NCI-H2171 (cell line): ENCODE results near the gene DBF4.
"Not testable (repeated sequence)": the region's sequence is repeated elsewhere in the genome, so short reads cannot be mapped to it uniquely, and the experiment has no call there.

Experiments
- DNase-seq: peaks from one replicate; lab custom pipeline; 2025; lab: John Stamatoyannopoulos, UW

DBF4 gene, protein sequence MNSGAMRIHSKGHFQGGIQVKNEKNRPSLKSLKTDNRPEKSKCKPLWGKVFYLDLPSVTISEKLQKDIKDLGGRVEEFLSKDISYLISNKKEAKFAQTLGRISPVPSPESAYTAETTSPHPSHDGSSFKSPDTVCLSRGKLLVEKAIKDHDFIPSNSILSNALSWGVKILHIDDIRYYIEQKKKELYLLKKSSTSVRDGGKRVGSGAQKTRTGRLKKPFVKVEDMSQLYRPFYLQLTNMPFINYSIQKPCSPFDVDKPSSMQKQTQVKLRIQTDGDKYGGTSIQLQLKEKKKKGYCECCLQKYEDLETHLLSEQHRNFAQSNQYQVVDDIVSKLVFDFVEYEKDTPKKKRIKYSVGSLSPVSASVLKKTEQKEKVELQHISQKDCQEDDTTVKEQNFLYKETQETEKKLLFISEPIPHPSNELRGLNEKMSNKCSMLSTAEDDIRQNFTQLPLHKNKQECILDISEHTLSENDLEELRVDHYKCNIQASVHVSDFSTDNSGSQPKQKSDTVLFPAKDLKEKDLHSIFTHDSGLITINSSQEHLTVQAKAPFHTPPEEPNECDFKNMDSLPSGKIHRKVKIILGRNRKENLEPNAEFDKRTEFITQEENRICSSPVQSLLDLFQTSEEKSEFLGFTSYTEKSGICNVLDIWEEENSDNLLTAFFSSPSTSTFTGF

DNA sequence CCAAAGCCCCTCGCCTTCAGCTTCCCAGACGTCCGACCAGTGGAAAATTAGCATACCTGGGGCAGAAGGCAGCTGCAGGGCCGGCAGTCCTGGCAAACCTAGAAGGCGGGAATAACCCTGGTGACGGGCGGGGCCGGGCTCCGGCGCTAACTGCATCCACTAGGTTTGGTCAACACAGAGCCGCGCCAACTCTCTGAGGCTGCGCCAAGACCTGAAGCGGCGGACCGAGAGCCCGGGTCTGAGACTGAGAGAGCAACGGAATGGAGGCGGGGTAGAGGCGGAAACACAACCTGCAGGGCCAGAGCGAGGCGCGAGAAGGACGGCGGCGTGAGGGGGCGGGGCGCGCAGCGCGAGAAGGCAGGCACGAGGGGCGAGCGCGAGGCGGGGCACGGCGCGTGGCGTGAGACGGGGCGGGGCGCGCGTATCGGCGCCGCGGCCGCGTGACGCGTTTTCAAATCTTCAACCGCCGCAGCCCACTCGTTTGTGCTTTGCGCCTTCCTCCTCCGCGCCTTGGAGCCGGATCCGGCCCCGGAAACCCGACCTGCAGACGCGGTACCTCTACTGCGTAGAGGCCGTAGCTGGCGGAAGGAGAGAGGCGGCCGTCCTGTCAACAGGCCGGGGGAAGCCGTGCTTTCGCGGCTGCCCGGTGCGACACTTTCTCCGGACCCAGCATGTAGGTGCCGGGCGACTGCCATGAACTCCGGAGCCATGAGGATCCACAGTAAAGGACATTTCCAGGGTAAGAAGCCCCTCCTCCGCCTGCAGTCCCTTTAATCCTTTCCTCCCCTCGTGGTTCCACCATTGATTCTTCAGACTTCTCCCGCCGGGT is at the start of gene DBF4, which contains the start of gene SLC25A40:
Gene DBF4, plus strand, starts transcription at position 454 of the 829 bp plus-strand sequence. Its CDS starts 240 bp downstream, at position 694.
Gene SLC25A40, minus strand, starts transcription at position 321 of the 829 bp plus-strand sequence. CDS start 17,633 bp downstream, outside the sequence.
- DNase-seq = peak; percentile 94

DNA sequence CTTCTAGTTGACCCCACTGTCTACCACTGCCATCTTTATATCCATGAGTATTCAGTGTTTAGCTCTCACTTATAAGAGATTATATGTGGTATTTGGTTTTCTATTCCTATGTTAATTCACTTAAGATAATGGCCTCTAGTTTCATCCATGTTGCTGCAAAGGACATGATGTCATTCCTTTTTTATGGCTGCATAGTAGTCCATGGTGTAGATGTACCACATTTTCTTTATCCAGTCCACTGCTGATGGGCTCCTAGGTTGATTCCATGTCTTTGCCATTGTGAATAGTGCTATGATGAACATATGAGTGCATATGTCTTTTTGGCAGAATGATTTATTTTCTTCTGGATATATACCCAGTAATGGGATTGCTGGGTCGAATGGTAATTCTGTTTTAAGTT is 47.9 kb upstream of the DBF4 start:
- DNase-seq = not testable (repeated sequence)

DNA sequence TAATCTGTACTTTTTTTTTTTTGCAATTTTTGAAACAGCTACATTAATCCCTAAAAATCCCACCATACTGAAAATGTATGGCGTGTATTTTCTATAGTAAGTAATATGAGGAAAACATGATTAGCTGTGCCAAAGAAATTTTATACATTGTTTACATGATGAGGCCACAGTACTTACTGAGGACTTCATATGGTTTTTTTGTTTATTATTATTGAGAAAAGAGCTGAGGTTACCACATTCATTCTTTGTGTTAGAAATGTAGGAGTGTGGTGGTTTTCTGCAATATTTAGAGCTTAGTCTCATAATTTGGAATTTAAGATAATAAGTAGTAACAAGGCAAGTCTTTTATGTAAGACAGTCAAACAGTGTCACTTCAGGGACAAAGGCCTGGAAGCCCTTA is 45.2 kb upstream of the DBF4 start:
- no peak for DNase-seq

DNA sequence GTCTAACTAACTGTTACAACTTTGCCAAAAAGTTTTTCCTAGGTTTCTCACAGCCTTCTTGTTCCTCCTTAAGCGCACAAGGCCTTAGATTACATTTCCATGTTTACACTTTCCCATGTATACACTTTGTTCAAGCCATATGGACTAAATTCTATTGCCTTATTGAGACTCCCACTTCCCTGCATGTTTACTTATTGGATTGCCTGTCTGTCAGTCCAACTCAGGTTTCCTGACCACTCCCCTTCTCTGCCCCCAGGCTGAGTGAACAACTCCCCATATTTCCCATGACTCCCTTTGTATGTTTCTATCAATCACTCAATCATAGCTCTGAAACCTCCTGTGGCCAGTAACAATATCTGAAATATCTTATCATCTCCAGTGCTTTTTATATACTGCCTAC is 43.2 kb upstream of the DBF4 start:
- DNase-seq = no peak

DNA sequence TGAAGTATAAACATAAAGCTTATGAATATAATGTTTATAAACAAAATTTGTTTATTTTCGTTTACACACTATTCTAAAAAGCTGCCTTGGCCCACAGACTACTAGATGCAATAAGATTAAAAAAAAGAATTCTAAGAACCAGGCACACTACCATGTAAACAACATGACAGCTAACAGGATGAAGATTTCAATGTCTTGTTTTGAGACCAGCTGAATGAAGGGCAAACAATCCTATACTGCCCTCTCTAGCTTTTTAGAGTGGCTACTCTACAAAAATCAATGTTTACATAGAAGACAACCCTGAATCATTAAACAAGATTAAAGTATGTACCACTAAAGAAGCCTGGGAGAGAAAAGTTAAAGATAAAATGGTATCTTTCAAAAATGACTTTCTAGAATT is 38.7 kb upstream of the DBF4 start:
- DNase-seq = no peak

DNA sequence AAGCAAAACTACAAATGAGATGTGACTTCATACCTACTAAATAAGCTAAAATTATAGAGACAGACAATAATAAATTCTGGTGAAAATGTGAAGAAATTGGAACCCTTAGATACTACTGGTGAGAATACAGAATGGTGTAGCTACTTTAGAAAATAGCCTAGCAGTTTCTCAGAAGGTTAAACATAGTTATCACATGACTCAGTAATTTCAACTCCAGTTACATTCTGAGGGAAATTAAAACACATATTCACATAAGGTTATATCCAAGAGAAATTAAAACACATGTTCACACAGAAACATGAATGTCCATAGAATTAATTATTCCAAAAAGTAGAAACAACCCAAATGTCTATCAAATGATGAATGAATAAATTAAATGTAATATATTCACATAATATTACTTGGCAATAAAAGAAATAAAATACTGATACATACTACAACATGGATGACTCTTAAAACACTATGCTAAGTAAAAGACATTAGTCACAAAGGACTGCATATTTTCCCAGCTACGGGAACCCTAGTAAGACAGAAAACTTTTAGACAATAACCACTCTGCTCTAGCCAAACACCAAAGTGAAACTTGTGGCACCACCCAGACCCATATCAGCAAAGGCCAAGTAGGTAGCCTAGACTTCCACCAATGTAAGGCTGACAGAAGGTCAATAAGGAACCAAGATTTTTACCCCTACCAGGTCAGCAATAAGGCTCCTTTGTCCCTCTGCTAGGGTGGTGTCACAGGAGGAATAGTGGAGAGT is 25.3 kb upstream of the DBF4 start:
- no peak for DNase-seq

DNA sequence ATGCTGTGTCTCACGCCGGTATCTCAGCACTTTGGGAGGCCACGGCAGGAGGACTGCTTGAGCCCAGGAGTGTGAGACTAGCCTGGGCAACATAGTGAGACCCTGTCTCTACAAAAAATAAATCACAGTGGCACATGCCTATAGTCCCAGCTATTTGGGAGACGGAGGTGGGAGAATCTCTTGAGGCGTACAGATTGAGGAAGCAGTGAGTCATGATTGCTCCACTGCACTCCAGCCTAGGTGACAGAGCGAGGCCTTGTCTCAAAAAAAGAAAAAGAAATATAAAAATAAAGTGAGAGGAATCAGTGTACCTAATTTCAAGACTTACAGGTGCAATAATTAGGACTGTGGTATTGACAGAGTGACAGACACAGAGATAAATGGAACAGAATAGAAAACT is 24.0 kb upstream of the DBF4 start:
- no peak for DNase-seq

DNA sequence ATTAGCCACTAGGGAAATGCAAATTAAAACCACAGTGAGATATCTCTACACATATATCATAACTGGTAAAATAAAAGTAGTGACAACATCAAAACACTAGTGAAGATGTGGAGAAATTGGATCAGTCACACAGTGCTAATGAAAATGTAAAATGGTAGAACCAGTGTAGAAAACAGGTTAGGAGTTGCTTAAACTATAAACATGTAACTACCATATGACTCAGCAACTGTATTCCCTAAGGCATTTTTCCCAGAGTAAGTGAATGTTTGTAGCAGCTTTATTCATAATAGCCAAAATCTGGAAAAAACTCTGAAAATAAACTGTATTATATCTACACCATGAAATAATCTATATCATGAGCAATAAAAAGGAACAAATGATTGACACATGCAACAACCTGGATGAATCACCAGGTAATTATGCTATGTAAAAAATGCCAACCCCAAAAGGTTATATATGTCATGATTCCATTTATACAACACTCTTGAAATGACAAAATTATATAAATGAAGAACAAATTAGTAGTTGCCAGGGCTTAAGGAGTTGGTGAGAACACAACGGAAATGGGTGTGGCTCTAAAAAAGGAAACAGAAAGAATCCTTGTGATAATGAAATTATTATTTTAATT is 22.9 kb upstream of the DBF4 start:
- DNase-seq = no peak

DNA sequence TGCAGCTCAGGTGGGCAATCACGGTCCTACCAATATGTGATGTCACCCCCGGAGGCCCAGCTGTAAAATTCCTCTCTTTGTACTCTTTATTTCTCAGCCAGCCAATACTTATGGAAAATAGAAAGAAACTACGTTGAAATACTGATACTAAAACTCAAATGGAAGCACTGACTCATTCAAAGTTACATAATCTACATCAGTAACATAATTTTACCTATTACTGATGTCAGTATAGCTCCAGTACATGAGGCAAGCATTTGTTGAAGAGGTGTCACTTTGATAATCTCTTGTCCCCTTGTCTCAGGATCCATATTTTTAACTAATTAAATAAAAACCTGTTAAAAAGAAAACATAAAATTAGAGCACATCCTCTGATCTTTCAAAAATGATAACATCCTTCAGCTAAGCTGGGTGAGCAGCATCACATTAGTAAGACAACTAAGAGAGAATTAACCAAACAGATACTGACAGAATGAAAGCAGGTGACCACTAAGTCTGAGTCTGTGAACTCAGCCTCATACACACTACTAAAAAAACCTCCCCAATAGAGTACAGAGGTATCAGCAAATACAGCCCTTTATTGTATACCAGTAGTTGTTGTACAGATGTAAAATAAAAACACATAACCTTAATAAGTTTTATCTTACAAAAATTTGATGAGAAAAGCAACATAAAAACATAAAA is 17.7 kb upstream of the DBF4 start:
- no peak for DNase-seq

DNA sequence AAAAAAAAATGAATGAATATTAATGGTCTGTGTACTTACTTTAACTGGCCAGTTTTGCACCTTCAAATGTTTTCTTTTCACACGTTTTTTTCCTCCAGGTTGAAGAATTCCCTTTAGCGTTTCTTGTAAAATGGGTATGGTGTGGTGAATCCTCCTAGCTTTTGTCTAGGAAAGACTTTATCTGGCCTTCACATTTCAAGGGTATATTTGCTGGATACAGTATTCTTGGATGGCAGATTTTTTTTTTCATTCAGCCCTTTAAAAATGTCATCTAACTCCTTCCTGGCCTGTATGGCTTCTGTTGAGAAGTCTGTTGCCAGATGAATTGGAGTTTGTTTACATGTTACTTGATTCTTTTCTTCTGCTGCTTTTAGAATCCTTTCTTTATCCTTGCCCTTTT is 10.2 kb upstream of the DBF4 start:
- DNase-seq = no peak

DNA sequence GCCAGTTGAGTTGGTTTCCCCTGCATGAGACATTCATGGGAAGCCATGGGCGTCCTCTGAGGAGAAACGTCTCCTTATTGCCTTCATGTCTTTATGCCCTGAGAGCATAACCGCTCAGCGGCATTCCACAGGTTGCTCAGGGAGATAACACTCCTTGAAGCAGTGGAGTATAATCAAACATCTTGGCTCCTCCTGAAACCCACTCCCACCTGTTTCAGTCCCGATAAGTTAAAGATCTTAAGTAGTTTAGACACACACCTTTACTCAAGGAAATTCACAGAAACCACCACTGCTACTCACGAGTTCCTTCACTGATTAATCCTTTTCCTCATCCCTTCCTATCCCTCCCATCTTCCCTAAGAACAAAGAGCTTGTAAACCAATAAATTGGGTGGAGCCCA is 9.8 kb upstream of the DBF4 start:
- DNase-seq = not testable (repeated sequence)

DNA sequence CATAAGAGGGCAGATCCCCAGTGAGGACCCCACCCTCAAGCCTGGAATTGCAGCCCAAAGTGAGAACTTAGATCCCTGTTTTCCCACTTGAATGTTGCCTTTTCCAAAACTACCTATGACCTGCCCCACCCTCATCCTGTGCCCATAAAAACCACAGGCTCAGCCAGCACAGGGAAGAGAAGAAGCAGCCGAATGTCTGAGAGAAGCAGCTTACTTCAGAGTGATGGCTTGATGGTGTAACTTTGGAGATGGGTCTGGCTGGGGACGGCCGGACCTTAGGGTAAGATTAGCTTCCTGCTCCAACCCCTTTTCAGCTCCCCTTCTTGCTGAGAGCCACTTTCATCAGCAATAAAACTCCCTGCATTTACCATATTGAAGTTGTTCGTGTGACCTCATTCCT is 5.8 kb upstream of the DBF4 start:
- no peak for DNase-seq

DNA sequence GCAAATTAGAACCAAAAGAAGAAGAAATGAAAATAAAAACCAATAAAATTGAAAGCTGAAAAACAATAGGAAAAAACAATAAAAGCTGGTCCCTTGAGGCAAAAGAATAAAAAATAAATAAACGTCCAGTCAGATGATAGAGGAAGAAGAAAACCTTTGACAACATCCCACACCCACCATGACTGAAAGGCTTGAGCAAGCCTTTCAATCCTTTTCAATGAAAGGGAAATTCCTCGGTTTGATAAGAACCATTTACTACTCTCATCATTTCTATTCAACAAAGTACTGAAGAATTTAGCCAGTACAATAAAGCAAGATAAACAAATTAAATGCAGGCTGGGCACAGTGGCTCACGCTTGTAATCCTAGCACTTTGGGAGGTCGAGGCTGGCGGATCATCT is 3.9 kb upstream of the DBF4 start:
- DNase-seq = no peak

DNA sequence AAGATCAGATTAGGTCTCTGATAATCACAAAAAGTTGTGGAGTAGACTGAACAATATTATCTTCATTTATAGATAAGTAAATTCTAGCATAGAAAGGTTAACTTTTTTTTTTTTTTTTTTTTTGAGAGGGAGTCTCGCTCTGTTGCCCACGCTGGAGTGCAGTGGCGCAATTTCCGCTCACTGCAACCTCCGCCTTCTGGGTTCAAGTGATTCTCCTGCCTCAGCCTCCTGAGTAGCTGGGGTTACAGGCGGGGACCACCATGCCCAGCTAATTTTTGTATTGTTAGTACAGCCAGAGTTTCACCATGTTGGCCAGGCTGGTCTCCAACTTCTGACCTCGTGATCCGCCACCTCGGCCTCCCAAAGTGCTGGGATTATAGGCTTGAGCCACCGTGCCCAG is 3.0 kb upstream of the DBF4 start:
- DNase-seq = not testable (repeated sequence)

DNA sequence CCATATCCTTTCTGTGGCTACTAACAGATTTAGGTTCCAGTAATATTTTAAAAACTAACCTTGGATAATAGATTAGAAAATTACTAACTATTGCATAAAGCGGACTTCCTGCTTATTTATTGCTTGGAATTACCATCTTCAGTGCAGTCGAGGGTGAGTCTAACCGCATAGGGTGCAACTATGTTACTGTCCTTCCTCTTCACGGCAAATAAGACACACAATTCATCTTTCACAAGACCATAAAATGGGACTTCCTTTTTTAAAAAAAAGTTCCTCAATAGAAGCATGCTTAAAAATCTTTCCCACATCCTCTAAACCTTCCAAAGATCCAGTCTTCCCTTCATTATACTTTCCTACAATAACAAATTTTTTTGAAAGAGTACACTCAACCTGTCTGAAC is 2.2 kb upstream of the DBF4 start:
- DNase-seq = no peak

DNA sequence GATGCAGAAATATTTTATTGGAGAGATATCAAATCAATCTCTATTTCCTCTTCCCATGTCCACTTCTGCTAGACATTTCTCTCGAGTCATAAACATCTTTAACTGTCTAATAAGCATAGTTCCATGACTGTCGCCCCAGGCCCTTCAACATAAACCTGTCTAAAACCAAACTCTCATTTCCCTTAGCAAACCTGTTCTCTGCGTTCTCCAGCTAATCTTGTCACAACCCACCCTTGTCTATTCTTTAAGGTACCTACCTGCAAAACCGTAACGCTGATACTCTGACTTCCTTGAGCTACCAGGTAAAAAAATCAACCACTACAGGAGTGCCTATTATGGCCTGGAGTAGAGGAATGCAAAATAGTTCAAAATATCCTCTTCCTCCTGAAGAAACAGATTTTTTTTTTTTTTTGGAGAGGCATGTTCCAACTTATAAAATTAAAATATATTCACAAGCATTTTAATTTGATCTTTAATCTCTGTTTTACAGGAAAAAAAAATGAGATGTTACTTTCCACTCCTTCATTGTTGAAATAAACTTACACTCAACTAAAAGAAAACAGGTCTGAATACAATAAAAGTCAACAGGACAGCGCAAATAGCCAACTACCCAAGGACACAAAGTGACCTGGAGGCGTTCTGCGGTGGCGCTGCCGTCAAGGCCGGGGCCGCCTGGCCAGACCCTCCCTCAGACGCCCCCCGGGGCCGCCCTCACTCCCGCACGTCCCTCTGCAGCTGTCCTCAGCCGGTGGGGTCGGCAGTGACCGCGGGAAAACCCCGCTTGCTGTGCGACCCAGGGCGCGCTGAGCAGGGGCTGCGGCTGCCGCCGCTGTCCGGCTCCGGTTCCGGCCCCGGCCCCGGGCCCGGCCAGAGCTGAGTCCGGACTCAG is 898 bp upstream of the DBF4 start:
- no peak for DNase-seq

DNA sequence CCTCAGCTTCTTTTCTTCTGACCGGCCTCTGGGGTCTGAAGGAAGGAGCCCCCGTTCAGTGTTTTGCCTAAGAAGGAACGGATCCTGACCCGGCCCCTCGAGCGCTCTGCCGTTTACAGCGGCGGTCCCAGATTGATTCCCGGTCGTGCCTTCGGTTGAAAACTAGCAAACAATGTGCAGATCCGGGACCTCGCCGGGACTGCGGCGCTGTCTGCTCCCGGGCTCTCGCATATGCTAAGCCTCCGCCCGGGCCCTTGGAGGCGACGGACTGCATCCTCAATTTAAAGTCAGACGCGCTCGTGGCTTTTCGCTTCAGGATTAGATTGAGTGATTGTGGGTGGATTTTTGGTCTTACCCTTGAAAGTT is 559 bp downstream of the DBF4 start:
- peak; percentile 50 for DNase-seq

DNA sequence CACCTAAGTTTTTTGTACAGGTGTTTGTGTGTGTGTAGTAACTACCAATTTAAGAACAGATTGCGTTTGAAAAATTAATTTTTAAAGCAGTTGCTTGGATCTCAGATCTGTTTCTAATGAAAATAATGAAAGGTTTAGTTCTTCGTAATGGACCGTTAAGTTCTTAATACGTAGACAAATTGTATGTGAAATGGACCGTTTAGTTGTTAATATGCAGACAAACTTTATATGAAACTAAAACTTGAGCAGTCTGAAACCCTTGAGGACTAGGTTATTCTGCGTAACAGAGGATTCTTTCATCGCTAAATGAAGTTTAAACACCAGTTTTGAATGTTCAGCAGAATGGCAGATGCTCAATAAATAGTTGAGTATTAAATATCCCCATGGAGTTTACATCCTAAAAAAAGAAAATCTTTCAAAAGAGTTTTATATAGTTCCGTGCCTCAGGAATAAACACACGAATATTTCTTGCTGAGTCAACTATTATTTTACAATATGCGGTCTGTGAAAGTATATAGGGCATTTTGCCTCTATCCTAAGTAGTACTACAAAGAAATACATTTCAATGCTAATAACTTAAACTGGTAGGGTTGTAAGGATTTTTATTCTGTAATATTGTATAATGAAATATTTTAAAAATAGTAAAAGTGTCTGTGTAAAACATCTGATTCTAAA is 1.2 kb downstream of the DBF4 start:
- no peak for DNase-seq

DNA sequence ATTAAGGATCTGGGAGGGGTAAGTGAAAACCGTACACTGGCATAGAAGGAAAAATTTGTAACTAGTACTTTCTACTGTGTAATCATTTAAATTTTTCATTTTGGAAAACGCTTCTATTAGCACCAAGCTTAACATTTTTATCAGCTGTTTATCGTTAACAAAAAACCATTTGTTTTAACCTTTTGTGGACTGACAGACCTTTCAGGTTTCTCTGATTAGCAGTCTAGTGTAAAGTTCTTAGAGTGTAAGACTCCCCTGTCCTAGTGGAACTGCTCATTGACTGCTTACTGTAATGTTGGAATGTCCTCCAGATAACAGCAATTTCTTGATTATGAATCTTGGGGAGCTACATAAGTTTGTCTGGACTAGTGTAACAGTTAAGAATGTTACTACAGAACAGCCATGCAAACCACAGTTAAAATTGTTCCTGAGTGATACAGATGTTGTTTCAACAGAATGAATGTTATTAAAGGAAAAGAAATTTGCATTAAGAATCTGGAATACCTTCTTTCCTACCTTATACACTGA is 2.0 kb downstream of the DBF4 start:
- DNase-seq = no peak
